ENCODE results near the gene ZNF579. TPM values are rescaled to one million over a fixed set of nuclear protein-coding genes. Genes with fewer than 3 reads are reported as not detected.

The ZNF579 gene
- total and polyA plus RNA-seq, 4 donors, result 0.63 to 13.1 (median 12.7) TPM

Other genes with a start within 250 kb of the ZNF579 start
- gene KMT5C, start 241.0 kb downstream of the ZNF579 start, total RNA-seq, result 10 to 100 TPM in 1 of 2 donors, 1 to 10 TPM in 1; 4.5 to 12.8 TPM
- 10 to 100 TPM in 1 of 2 donors, 1 to 10 TPM in 1; 3.4 to 13.2 TPM for gene KMT5C, start 241.0 kb downstream of the ZNF579 start, polyA plus RNA-seq
- gene COX6B2, start 226.1 kb downstream of the ZNF579 start, total RNA-seq, result under 1 TPM; 0.19 to 0.99 TPM
- gene COX6B2, start 226.1 kb downstream of the ZNF579 start, polyA plus RNA-seq, result not detected
- gene GARIN5B, start 217.6 kb downstream of the ZNF579 start, total RNA-seq, result not detected
- gene GARIN5B, start 217.6 kb downstream of the ZNF579 start, polyA plus RNA-seq, result not detected
- gene IL11, start 210.4 kb downstream of the ZNF579 start, total RNA-seq, result under 1 TPM; 0.23 to 0.27 TPM
- 1 to 10 TPM in 1 of 2 donors, not detected in 1; 2.1 TPM for gene IL11, start 210.4 kb downstream of the ZNF579 start, polyA plus RNA-seq
- gene TMEM190, start 204.0 kb downstream of the ZNF579 start, total RNA-seq, result not detected
- not detected for gene TMEM190, start 204.0 kb downstream of the ZNF579 start, polyA plus RNA-seq
- gene TMEM238, start 196.6 kb downstream of the ZNF579 start, total RNA-seq, result 1 to 10 TPM in 1 of 2 donors, under 1 TPM in 1; 0.94 to 2.4 TPM
- not detected for gene TMEM238, start 196.6 kb downstream of the ZNF579 start, polyA plus RNA-seq
- 1,000 to 10,000 TPM in 1 of 2 donors, 100 to 1,000 TPM in 1; 841 to 1,022 TPM for gene RPL28, start 194.9 kb downstream of the ZNF579 start, total RNA-seq
- gene RPL28, start 194.9 kb downstream of the ZNF579 start, polyA plus RNA-seq, result 1,000 to 10,000 TPM; 1,298 to 1,335 TPM
- 10 to 100 TPM; 13.2 to 26.8 TPM for gene UBE2S, start 173.1 kb downstream of the ZNF579 start, total RNA-seq
- gene UBE2S, start 173.1 kb downstream of the ZNF579 start, polyA plus RNA-seq, result 1 to 10 TPM; 7.0 to 8.4 TPM
- not detected for gene SHISA7, start 137.5 kb downstream of the ZNF579 start, total RNA-seq
- under 1 TPM in 1 of 2 donors, not detected in 1; 0.05 TPM for gene SHISA7, start 137.5 kb downstream of the ZNF579 start, polyA plus RNA-seq
- gene ISOC2, start 119.2 kb downstream of the ZNF579 start, total RNA-seq, result 10 to 100 TPM; 18.6 to 30.6 TPM
- gene ISOC2, start 119.2 kb downstream of the ZNF579 start, polyA plus RNA-seq, result 10 to 100 TPM; 42.6 to 47.3 TPM
- gene C19orf85, start 116.1 kb downstream of the ZNF579 start, total RNA-seq, result not detected
- not detected for gene C19orf85, start 116.1 kb downstream of the ZNF579 start, polyA plus RNA-seq
- gene ZNF628, start 104.2 kb downstream of the ZNF579 start, total RNA-seq, result 1 to 10 TPM; 6.9 to 7.0 TPM
- 1 to 10 TPM; 1.3 to 2.0 TPM for gene ZNF628, start 104.2 kb downstream of the ZNF579 start, polyA plus RNA-seq
- 10 to 100 TPM; 15.3 to 16.2 TPM for gene NAT14, start 95.7 kb downstream of the ZNF579 start, total RNA-seq
- 10 to 100 TPM in 1 of 2 donors, 1 to 10 TPM in 1; 3.1 to 19.2 TPM for gene NAT14, start 95.7 kb downstream of the ZNF579 start, polyA plus RNA-seq
- gene SSC5D, start 92.4 kb downstream of the ZNF579 start, total RNA-seq, result 10 to 100 TPM in 1 of 2 donors, 1 to 10 TPM in 1; 8.6 to 64.1 TPM
- 1 to 10 TPM; 1.6 to 3.7 TPM for gene SSC5D, start 92.4 kb downstream of the ZNF579 start, polyA plus RNA-seq
- not detected for gene SBK2, start 43.7 kb downstream of the ZNF579 start, total RNA-seq
- gene SBK2, start 43.7 kb downstream of the ZNF579 start, polyA plus RNA-seq, result not detected
- under 1 TPM in 1 of 2 donors, not detected in 1; 0.48 TPM for gene SBK3, start 35.3 kb downstream of the ZNF579 start, total RNA-seq
- not detected for gene SBK3, start 35.3 kb downstream of the ZNF579 start, polyA plus RNA-seq
- gene FIZ1, start 18.7 kb upstream of the ZNF579 start, total RNA-seq, result 10 to 100 TPM; 12.7 to 13.2 TPM
- gene FIZ1, start 18.7 kb upstream of the ZNF579 start, polyA plus RNA-seq, result 10 to 100 TPM in 1 of 2 donors, 1 to 10 TPM in 1; 2.8 to 12.6 TPM
- gene ZNF524, start 19.4 kb upstream of the ZNF579 start, total RNA-seq, result 10 to 100 TPM; 13.2 to 17.3 TPM
- 10 to 100 TPM; 13.4 to 38.8 TPM for gene ZNF524, start 19.4 kb upstream of the ZNF579 start, polyA plus RNA-seq
- 10 to 100 TPM; 13.4 to 16.4 TPM for gene ZNF865, start 24.8 kb upstream of the ZNF579 start, total RNA-seq
- 1 to 10 TPM; 1.1 to 5.7 TPM for gene ZNF865, start 24.8 kb upstream of the ZNF579 start, polyA plus RNA-seq
- gene ZNF784, start 43.7 kb upstream of the ZNF579 start, total RNA-seq, result 1 to 10 TPM; 5.1 to 5.3 TPM
- 10 to 100 TPM in 1 of 2 donors, 1 to 10 TPM in 1; 4.8 to 27.2 TPM for gene ZNF784, start 43.7 kb upstream of the ZNF579 start, polyA plus RNA-seq
- 10 to 100 TPM; 42.9 to 43.7 TPM for gene ZNF580, start 60.2 kb upstream of the ZNF579 start, total RNA-seq
- gene ZNF580, start 60.2 kb upstream of the ZNF579 start, polyA plus RNA-seq, result 10 to 100 TPM; 13.3 to 79.6 TPM
- 10 to 100 TPM; 11.0 to 19.4 TPM for gene ZNF581, start 62.8 kb upstream of the ZNF579 start, total RNA-seq
- 10 to 100 TPM; 15.8 to 23.8 TPM for gene ZNF581, start 62.8 kb upstream of the ZNF579 start, polyA plus RNA-seq
- gene CCDC106, start 67.4 kb upstream of the ZNF579 start, total RNA-seq, result 10 to 100 TPM in 1 of 2 donors, 1 to 10 TPM in 1; 7.2 to 11.0 TPM
- 10 to 100 TPM; 10.0 to 19.0 TPM for gene CCDC106, start 67.4 kb upstream of the ZNF579 start, polyA plus RNA-seq
- 100 to 1,000 TPM; 113 to 129 TPM for gene U2AF2, start 74.2 kb upstream of the ZNF579 start, total RNA-seq
- gene U2AF2, start 74.2 kb upstream of the ZNF579 start, polyA plus RNA-seq, result 10 to 100 TPM; 40.6 to 66.3 TPM
- gene EPN1, start 94.4 kb upstream of the ZNF579 start, total RNA-seq, result 10 to 100 TPM; 74.7 to 87.8 TPM
- gene EPN1, start 94.4 kb upstream of the ZNF579 start, polyA plus RNA-seq, result 10 to 100 TPM; 66.8 to 68.5 TPM
- gene NLRP9, start 157.6 kb upstream of the ZNF579 start, total RNA-seq, result not detected
- gene NLRP9, start 157.6 kb upstream of the ZNF579 start, polyA plus RNA-seq, result not detected
- not detected for gene RFPL4A, start 178.2 kb upstream of the ZNF579 start, total RNA-seq
- gene RFPL4A, start 178.2 kb upstream of the ZNF579 start, polyA plus RNA-seq, result not detected
- gene RFPL4AL1, start 188.3 kb upstream of the ZNF579 start, total RNA-seq, result not detected
- gene RFPL4AL1, start 188.3 kb upstream of the ZNF579 start, polyA plus RNA-seq, result not detected